Activated B cell treated with CpG ODN at 0.5 μM for 24 hours (primary cell): ENCODE data around the gene OLA1. TPM values are rescaled to one million over a fixed set of nuclear protein-coding genes. Genes with fewer than 3 reads are reported as not detected.

Experiments
- ATAC-seq: fragments of 200-7000 bp; cut with Tn5 transposase; one replicate; pipeline ENCODE4 v1.10.0; 2021; ENCODE audit warnings: low read depth, mild to moderate bottlenecking, moderate library complexity
- CTCF ChIA-PET: fragments of 350-600 bp; sonication (Branson Sonifier 250); formaldehyde crosslinking; loops from one replicate; lab custom pipeline; 2021; ENCODE audit warnings: antibody characterized with exemption; lab: Charles Lee
- POLR2A ChIA-PET: fragments of 350-600 bp; sonication (Branson Sonifier 250); formaldehyde crosslinking; loops from one replicate; lab custom pipeline; 2021; ENCODE audit warnings: antibody characterized with exemption; lab: Charles Lee
- DNase-seq: peaks from one replicate; pipeline ENCODE4 v3.0.0; 2022
- H3K27ac Mint-ChIP-seq: one replicate; pipeline ENCODE4 v1.8.0; 2020; ENCODE audit warnings: mixed read lengths
- H3K27me3 Mint-ChIP-seq: one replicate; pipeline ENCODE4 v1.8.0; 2021; ENCODE audit warnings: mixed read lengths
- H3K36me3 Mint-ChIP-seq: one replicate; pipeline ENCODE4 v1.8.0; 2021; ENCODE audit warnings: low read depth, mixed read lengths
- H3K4me1 Mint-ChIP-seq: one replicate; pipeline ENCODE4 v1.8.0; 2021; ENCODE audit warnings: mixed read lengths
- H3K4me3 Mint-ChIP-seq: one replicate; pipeline ENCODE4 v1.8.0; 2020; ENCODE audit warnings: mild to moderate bottlenecking, mixed read lengths
- H3K9me3 Mint-ChIP-seq: one replicate; pipeline ENCODE4 v1.8.0; 2020; ENCODE audit warnings: mixed read lengths
- intact Hi-C: fragments of 100-400 bp; cut with micrococcal nuclease; formaldehyde crosslinking; loops from one replicate; pipeline ENCODE4 v1.15.1; 2024
- total RNA-seq: library from RNA; stranded (reverse); gene quantifications from 2 replicates; pipeline ENCODE4 v1.2.3, GENCODE V29; 2022
- TF ChIP-seq, protein P1 (sequence below): fragments of 200-600 bp; IDR thresholded peaks from one replicate; pipeline ENCODE4 v1.8.0; 2022; ENCODE audit warnings: antibody characterized with exemption, mild to moderate bottlenecking

Gene OLA1
- total RNA-seq, 1 donor from 2014 or later, result 74.4 TPM

DNA sequence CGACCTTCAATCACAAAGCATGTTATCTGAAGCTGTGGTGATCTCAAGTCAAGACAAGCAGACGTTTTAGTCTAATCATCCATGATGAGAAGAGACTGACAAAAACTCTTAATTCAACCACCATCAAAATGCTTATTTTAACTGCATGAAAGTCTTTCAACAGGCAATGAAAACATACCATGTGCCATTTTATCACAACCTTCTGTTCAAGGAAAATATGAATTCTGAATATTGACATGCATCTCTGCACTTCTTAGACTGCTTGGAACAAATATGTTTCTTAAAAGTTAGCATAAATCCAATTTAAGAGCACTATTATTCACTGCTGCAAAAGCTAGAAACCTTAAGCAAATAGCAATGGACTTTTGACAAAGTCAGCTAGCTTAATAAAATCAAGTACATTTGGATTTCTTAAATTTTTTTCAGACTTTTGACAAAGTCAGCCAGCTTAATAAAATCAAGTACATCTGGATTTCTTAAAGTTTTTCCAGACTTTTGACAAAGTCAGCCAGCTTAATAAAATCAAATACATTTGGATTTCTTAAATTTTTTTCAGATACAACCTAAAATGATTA lies 70.9 kb downstream of the OLA1 start:
- TF ChIP-seq, protein P1, sequence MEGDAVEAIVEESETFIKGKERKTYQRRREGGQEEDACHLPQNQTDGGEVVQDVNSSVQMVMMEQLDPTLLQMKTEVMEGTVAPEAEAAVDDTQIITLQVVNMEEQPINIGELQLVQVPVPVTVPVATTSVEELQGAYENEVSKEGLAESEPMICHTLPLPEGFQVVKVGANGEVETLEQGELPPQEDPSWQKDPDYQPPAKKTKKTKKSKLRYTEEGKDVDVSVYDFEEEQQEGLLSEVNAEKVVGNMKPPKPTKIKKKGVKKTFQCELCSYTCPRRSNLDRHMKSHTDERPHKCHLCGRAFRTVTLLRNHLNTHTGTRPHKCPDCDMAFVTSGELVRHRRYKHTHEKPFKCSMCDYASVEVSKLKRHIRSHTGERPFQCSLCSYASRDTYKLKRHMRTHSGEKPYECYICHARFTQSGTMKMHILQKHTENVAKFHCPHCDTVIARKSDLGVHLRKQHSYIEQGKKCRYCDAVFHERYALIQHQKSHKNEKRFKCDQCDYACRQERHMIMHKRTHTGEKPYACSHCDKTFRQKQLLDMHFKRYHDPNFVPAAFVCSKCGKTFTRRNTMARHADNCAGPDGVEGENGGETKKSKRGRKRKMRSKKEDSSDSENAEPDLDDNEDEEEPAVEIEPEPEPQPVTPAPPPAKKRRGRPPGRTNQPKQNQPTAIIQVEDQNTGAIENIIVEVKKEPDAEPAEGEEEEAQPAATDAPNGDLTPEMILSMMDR, result no peak
- H3K4me1 Mint-ChIP-seq, result peaks cover 4% of the 10 kb centered on the region
- peaks cover 51% of the 10 kb centered on the region for H3K36me3 Mint-ChIP-seq
- no peak overlapping the region for H3K27ac Mint-ChIP-seq
- peaks cover 21% of the 10 kb centered on the region for H3K9me3 Mint-ChIP-seq
- intact Hi-C loops, result no loop called here
- DNase-seq, result no peak
- CTCF ChIA-PET, result no interaction called here
- H3K27me3 Mint-ChIP-seq, result no peaks in the 10 kb centered on the region
- ATAC-seq, result no peak
- H3K4me3 Mint-ChIP-seq, result no peak overlapping the region
- POLR2A ChIA-PET, result no interaction called here

GRCh38 chr2:174176898-174177297 lies 71.4 kb downstream of the OLA1 start:
- no peak for DNase-seq
- ChIA-PET CTCF (no interaction called here), POLR2A (no interaction called here)
- H3K4me3 Mint-ChIP-seq, result no peak overlapping the region
- peaks cover 55% of the 10 kb centered on the region for H3K36me3 Mint-ChIP-seq
- H3K9me3 Mint-ChIP-seq, result peaks cover 23% of the 10 kb centered on the region
- no peak overlapping the region for H3K27ac Mint-ChIP-seq
- ATAC-seq, result no peak
- no peaks in the 10 kb centered on the region for H3K27me3 Mint-ChIP-seq
- peaks cover 4% of the 10 kb centered on the region for H3K4me1 Mint-ChIP-seq
- intact Hi-C loops, result no loop called here
- TF ChIP-seq, protein P1, result no peak

GRCh38 chr2:174174741-174175140 lies 73.6 kb downstream of the OLA1 start:
- ChIA-PET CTCF (no interaction called here), POLR2A (no interaction called here)
- intact Hi-C loops, result no loop called here
- no peaks in the 10 kb centered on the region for H3K4me1 Mint-ChIP-seq
- no peak overlapping the region for H3K4me3 Mint-ChIP-seq
- H3K27ac Mint-ChIP-seq, result no peak overlapping the region
- ATAC-seq, result no peak
- H3K27me3 Mint-ChIP-seq, result no peaks in the 10 kb centered on the region
- DNase-seq, result no peak
- peaks cover 53% of the 10 kb centered on the region for H3K36me3 Mint-ChIP-seq
- peaks cover 26% of the 10 kb centered on the region for H3K9me3 Mint-ChIP-seq
- TF ChIP-seq, protein P1, result no peak

DNA sequence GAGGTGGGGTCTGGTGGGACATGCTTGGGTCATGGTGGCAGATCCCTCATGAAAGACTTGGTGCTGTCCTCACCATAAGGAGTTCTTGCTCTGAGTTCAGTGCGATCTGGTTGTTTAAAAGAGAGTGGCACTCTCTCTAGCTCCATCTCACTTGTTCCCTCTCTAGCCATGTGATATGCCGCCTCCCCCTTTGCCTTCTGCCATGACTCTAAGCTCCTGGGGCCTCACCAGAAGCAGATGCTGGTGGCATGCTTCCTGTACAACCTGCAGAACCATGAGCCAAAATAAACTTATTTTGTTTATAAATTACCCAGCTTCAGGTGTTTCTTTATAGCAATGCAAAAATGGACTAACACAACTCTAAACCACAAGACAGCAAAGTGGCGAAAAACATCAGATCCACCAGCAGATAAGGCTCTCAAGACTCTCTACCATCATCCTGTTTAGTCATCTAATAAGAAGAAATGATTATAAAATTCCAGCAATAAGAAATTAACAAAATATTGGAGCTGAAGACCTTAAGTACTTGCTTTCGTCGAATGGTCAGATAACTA lies 75.5 kb downstream of the OLA1 start:
- no peak for DNase-seq
- Mint-ChIP-seq H3K36me3 (peaks cover 70% of the 10 kb centered on the region), H3K4me1 (no peaks in the 10 kb centered on the region), H3K27ac (no peak overlapping the region), H3K27me3 (no peaks in the 10 kb centered on the region), H3K9me3 (peaks cover 39% of the 10 kb centered on the region), H3K4me3 (no peak overlapping the region)
- ChIA-PET POLR2A (interaction anchor here (0.5 kb wide), 1 partner anchor 25 kb away, joined by 4 read pairs; no protein-coding TSS in a partner anchor), CTCF (no interaction called here)
- TF ChIP-seq, protein P1, result no peak
- ATAC-seq, result no peak
- intact Hi-C loops, result no loop called here

GRCh38 chr2:174171686-174172445 lies 76.5 kb downstream of the OLA1 start:
- TF ChIP-seq, protein P1, result no peak
- H3K4me1 Mint-ChIP-seq, result no peaks in the 10 kb centered on the region
- H3K27ac Mint-ChIP-seq, result no peak overlapping the region
- peaks cover 71% of the 10 kb centered on the region for H3K36me3 Mint-ChIP-seq
- no peaks in the 10 kb centered on the region for H3K27me3 Mint-ChIP-seq
- intact Hi-C loops, result no loop called here
- peaks cover 39% of the 10 kb centered on the region for H3K9me3 Mint-ChIP-seq
- DNase-seq (no peak), ATAC-seq (no peak)
- H3K4me3 Mint-ChIP-seq, result no peak overlapping the region
- ChIA-PET CTCF (no interaction called here), POLR2A (no interaction called here)
